Measurements from ENCODE around the gene SLC25A20.

Gene SLC25A20

DNA sequence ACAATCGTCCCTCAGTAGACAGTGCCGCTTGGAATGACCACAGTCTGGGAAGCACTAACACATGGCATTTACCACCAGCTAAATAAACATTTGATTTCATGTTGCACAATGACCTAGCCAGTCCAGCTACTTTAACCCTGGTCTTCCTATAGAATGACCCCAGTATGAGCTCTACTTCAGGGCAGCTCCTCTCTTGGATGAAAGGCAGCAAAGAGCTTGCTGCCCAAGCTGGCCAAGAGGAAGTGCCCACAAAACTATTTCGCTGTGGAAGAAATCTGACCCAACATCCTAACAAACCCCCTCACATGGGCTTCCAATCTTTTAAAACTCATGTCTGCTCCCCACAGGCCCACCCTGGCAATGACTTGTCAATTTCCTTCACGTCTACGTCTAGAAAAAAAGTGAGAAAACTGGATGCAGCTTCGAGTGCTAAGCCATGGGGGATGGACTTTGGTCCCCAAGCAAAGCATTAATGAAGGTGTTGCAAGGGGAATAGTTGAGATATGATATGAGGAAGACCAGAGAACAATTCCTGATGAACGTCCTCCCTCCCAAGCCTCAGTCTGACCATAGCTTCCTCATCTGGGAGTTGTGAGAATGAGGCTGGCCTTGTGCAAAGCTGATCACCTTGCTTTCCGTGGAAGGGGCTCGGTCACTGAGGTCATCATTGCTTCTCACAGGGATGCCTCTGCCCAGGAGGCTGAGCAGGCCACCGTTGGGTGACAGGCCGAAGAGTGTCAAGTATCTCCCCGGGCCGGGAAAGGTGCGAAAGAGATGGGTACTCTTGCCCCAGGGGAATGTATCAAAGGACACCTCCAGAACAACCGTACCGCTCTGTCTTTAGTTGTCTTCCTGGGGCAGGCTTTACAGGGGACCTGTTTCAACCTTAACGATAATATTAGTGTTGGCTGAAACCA, 964 bp downstream of the SLC25A20 start:
- peak in 2 of 3 donors; percentile 11 to 24 for DNase-seq

DNA sequence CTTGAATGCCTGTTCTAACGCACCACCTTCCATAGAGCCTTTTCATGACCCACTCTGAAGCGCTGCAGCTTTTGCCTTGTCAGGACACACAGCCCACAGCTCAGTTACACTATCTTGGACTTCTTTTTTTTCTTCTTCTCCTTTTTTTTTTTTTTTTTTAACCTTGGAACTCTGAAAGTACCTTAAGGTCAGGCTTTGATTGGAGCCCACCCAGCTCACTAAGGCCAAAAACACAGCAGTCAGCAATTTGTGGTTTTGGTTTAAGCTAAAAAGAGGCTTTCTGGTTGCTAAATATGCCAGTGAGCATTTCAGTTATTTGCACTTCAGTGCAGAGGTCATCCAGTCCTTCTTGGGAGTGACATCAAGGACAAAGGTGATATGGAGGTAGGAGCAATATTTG, 1.7 kb downstream of the SLC25A20 start:
- peak; percentile 52 to 58 (median 54) for DNase-seq

DNA sequence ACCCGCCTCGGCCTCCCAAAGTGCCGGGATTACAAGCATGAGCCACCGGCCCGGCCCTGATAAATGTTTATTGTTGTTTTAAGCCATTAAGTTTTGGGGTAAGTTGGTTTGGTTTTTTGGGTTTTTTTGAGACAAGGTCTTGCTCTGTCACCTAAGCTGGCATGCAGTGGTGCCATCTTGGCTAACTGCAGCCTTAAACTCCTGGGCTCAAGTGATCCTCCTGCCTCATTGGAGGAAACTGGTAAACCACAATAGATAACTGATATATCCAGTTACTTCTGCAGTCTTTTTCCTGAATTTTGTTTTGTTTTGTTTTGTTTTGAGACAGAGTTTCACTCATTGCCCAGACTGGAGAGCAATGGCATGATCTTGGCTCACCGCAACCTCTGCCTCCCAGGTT, 4.2 kb downstream of the SLC25A20 start:
- no peak for DNase-seq

DNA sequence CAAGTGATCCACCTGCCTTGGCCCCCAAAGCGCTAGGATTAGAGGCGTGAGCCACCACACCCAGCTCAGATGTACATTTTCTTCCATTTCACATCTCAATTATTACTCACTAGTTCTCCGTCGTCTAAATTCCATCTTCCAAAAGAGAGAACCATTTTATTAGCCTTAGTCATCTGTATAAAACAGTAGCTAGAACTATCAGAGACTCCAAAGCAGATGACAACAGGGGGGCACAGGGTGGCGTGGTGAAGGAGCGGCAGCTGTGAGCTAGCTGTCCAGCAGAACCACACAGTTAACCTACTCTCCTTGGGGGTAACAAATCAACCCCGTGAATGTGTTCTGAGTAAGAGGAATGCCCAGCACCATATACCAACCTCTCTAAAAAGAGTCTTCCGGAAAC, 7.1 kb downstream of the SLC25A20 start:
- DNase-seq, result no peak

DNA sequence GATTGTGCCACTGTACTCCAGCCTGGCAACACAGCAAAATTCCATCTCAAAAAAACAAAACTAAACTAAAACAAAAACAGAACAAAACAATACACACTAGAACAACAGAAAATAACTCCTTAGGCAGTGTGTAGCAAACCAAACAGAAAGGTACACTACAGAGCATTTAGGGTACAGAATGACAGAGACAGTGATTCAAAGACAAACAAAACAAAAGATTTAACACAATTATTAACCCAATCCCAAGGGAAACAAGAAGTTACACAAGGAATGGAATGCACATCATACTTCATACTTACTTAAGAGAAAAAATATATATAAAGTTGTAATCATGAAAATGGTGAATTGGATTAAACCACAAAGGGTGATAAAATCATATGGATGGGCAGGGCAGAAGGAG, 12.9 kb downstream of the SLC25A20 start:
- DNase-seq, result no peak

DNA sequence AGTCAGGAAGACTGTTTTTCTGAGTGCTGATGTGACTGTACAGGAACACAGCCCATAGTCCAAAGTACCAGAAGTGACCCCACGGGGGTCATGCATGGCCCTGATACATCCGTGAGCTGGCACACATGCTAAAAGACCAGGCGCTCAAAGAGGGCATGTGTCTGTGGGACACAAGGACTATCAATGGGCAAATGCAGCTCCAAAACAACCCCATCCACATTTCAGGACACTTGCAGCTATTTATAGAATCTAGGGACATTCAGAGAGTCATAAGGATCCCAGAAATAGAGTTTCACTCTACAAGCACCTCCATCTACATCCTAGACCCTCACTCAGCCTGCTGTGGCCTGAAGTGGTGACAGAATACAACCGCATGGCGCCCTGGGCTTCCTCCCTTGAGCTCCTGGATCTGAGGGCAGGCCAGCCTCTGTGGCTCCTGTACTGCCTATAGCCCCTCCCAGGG, 17.0 kb downstream of the SLC25A20 start:
- DNase-seq, result no peak

DNA sequence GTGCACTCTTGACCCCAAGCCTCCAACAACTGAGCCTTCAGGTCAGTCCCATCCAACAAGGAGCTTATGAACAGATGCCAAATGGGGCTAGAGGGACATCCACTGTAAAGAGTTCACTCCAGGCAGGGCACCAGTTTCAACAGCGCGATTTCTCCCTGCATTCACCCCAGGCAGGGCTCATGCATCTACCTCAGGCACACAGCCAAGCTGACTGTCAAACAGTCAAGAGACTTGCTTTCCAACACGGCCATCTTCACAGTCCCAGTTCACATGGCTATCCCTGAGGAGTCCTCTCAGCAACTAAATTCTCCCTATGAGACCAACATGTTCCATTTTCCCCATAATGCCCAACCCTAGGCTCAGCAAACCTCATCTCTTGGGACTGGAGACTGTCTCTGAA, 17.7 kb downstream of the SLC25A20 start:
- no peak for DNase-seq

DNA sequence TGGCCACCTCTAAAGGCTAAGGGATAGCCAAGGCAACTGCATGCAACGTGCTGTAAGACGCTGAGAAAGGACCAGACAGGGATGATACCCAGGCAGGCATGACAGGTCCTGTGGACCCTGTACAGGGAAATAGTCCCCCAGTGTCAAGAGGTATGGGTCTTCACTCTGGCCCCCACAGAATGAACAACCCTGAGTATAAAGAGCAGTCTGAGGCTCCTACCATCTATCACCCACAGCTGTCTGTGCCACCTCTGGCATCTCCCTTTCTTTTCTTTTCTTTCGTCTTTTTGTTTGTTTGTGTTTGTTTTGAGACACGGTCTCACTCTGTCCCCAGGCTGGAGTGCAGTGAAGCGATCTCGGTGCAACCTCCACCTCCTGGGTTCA, 18.7 kb downstream of the SLC25A20 start:
- DNase-seq, result no peak

DNA sequence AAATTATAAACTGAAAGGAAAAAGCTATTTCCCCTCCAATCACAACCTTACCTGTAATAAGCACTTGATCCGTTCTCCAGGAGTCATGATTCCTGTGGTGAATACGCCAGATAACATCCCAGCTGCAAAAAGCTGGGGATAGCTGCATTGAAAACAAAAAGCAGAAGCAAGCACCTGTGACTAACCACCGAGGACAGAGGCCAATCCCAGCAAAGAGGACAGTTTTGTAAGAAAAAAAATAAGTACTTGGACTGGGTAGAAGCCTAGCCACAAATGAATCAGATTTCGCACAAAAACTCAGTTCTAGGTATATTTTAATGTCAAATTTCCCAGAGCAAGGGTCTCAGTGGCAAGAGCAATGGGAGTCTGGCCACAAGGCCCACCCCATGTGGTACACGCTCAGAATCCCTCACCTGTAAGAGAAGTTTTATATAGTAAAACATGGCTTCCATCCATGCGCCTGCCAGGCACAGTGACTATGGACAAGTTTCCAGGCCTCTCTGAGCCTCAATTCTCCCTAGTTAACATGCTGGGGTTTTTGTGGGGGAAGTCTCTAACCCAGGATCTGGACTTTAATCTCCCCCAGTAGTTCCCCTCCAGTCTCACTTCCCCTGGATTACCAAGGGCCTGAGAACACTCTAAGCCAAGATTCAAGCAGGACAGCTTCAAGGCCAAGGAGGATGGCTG, 19.2 kb downstream of the SLC25A20 start:
- peak; percentile 73 to 79 (median 74) for DNase-seq

DNA sequence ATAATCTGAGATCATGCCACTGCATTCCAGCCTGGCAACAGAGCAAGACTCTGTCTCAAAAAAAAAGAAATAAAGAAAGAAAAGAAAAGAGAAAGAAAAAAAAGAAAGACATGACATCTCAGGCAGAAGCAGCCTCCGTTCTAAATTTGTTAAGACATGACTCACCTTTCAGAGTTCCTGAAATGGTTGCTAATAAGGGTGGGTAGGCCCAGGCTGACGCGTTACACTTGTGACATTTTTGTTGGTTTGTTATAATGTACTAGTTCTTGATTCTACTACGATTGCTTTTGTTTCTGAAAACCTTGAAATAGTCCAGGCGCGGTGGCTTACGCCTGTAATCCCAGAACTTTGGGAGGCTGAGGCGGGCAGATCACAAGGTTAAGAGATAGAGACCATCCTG, 21.0 kb downstream of the SLC25A20 start:
- peak; percentile 68 to 87 (median 80) for DNase-seq

DNA sequence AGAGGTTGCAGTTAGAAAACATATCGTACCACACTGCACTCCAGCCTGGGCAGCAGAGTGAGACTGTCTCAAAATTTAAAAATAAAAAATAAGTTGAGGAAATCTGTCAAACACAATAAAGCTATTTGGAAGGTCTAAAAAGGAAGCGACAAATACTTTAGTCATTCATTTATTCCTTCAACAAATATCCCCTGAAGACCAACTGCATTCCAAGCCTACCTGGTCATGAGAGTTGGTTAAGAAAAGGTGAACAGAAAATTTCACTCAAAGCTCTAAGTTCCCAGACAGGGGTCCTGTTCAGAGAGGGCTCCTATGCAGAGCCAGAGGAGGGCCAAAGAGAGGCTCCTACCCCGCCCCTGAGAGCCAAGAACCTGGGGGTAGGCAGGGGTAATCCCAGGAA, 35.6 kb downstream of the SLC25A20 start:
- DNase-seq, result peak in 1 of 3 donors; percentile 14

DNA sequence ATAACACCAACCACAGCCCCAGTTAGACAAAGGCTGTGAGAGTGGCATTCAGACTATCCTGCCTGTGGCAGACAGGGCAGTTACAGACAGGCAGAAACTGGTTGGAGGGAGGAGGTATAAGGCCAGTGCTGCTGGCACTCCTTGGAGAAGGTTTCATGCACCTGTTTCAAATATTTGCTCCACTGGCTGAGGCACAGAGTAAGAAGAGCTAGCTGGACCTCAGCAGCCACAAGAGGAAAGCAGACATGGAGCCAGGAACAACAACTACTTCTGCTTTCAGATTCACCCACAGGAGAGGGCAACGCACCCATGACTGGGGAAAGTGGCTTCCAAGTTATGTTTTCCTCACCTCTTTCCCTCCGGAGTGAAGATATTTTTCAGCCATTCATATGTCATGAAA, 39.5 kb downstream of the SLC25A20 start:
- peak; percentile 25 to 38 (median 31) for DNase-seq

DNA sequence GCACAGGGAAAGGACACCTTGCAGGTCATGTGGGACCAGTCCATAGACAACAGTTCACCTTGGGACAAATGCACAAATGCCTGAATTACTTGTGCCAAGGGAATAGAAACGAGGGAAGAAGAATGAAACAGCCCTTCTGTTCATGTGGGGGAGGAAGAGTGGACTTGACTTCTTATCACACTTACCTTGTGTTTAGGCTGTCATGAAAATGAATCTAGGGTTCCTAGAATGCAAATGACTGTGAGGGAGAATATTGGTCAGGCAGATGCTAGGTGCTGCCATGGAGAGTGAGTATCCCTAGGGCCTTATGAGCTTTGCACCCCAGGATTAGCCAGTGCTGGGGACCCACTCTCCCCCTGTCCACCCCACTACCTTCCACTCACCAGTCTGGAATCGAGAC, 40.0 kb downstream of the SLC25A20 start:
- peak in 1 of 3 donors; percentile 16 for DNase-seq

DNA sequence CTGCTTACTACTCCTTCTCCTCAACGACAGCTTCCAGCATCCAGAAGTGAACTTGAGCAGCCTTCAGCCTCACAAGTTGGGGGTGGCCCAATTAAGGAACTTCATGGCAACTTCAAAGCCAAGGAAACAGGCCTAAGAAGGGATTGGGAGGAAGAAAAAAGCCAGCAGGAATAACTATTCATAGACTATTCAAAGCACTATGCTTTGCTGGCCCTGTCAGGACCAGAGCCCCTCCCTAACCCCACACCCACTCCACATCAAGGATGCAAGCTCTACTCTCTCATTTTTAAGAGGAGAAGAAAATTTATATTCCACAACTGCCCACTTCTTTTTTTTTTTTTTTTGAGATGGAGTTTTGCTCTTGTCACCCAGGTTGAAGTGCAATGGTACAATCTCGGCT, 41.0 kb downstream of the SLC25A20 start:
- peak in 1 of 3 donors; percentile 18 for DNase-seq

DNA sequence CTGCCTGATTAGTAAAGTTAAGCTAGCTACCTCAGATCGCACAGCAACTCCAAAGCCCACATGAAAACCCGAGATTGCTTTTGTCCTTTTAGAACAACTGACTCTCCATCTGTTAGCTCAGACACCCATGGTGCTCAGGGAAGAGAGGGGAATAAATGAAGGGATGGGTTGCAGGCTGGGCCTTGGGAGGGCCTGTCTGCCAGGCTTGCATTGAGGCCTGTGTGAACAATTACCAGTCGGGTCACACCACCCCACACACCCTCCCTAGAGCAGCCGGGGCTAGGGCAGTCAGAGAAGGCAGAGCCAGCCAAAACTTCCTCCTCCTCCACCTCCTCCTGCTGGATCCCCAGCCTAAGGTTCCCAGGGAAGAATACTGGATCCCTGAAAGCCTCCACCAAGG, 42.2 kb downstream of the SLC25A20 start:
- peak in 1 of 3 donors; percentile 16 for DNase-seq

DNA sequence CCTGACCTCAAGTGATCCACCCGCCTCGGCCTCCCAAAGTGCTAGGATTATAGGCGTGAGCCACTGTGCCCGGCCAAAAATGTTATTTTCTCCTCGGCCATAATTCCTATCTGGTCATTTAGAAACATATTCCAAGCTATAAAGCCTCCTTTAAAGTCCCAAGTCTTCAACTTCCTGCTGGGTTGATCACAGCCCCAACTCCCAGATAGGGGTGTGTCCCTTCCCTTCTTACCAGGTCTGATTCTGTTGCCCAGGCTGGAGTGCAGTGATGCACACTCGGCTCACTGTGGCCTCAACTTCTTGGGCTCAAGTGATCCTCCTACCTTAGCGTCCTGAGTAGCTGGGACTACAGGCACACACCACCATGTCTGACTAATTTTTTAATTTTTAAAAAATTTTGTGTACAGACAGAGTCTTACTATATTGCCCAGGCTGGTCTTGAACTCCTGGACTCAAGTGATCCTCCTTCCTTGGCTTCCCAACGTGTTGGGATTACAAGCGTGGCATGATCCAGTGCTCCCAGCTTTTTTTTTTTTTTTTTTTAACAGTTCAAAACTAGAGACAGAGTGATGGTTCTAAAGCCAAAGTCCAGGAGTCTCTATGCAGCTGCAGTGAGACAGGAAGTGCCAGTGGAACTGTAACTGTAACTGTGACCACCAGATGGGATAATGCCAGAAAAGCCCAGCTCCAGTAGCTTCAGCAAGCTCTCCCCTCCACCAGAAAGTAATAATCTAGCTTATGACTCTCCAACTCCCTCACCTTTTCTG, 42.8 kb downstream of the SLC25A20 start:
- DNase-seq, result peak in 1 of 3 donors; percentile 13

DNA sequence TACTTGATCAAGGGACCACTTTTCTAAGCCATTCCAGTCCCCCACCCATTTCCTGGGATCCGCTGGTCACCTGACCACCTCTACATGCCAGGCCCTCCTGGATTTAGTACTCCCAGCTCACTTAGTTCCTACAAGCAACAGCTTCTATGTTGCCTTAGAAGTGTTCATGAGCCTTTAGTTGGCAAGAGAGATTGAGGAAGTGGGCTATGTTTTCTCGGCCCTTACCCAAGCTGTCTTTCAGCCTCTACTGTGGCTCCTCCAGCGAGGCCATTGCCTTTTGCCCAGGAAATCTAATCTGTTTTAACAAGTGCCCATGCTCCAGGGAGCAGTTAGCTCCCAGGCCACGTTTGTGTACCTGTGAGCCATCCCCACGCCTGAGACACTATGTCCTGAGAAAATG, 46.5 kb downstream of the SLC25A20 start:
- DNase-seq, result peak in 1 of 3 donors; percentile 8

DNA sequence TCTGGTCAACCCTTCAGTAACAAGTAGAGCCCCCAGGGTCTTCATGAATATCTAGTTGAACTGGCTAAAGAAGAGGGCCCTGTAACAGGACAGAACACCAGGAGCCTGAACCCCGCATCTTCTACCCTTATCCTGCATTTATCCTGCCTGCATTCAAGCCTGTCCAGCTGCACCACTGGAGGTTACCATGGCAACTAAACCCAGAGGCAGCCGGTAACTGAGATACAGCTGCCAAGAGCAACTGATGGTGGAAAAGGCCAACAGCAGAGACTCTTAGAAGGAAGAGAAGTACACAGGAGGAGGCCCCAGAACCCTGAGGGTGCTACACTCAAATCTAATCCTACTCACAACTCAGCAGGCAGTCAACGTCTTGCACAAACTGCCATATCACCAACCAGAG, 47.3 kb downstream of the SLC25A20 start:
- peak in 1 of 3 donors; percentile 14 for DNase-seq

DNA sequence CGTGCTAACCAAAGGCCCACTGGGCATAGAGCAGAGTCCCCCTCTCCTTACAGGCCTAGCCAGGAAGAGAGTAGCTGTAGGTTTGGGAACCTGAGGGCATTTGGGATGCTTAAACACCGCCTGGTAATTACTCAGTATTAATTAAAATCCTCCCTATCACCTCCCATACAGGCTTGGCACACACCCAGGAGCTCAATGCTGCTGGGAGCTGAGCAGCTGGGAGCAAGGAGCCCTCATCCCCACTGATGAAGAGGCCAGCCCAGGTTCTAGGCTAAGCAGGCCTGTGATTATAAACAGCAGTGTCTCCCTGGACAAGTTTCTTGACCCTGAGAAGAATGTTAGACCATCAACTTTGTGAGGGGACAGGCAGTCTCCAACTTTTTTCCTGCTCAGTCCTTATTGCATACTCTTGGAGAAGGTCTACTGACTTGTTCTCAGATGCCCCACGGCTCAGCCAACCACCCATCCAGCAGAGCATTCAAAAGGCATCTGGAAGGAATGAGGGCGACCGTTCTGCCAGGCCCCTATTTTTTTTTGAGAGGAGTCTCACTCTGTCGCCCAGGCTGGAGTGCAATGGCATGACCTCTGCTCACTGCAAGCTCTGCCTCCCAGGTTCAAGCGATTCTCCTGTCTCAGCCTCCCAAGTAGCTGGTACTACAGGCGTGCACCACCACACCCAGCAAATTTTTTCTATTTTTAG, 49.7 kb downstream of the SLC25A20 start:
- peak in 1 of 3 donors; percentile 9 for DNase-seq

DNA sequence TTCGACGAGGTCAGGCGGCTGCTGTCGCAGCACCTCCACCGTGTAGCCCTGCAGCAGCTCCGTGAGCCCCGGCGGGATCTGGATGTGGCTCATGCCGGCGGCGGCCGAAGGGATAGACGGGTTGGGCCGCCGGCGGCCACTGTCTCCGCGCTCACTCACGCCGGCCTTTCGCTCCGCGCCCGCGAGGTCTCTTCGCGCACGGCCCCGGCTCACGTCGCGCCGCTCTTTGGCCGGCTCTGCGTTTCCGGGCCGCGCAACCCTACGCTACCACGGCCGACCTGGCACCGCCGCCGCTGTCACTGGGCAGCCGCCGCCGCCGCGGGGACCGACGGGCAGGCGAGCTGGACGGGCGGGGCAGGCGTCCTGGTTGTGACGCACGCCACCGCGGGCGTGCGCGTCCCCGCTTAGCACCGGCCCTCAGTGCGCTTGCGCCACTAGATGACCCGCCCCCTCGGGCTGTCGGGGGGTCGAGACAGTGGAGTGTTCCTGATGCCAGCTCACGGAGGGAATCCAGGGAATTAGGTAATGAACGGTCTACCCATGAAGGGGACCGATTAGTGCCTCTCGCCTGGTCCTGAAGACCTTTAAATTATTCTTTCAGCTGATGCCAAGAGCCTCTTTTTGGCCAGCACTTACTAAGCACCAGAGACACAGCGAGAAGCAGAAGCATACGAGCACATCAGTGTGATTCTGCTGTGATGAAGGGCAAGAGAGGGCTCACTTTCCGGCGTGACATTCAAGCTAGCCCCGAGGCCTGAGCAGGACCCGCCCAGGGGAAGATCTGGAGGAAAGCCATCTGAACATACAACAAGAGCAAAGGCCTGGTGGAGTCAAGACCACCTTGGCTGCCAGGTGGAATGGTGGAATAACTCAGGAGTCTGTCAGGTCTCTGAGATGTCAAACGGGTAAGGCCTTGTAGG, 50.9 kb downstream of the SLC25A20 start, which contains the start of gene PRKAR2A:
PRKAR2A (minus strand) TSS at position 371 of the 920 bp plus-strand sequence; CDS start at position 93, 278 bp downstream.
- peak; percentile 93 to 97 (median 95) for DNase-seq

DNA sequence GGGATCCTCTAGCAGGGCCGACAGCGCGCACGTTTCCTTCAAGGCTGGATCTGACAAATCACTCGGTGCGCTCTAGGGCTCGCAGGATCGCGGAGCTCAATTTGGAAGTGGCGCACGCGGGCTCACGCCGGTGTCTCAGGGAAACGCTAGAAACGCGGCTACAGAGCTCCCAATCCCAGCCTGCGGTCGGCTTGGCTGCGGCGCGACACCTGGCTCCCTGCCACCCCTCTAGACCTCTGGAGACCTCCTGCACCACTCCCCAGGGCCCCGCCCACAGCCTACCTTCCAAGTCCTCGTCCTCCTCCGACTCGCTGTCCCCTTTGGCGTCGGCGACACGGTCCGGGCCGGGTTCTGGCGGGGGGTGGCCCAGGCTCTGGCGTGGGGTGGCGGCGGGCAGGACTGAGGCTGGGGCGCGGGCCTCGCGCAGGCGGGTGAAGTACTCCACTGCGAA, 51.6 kb downstream of the SLC25A20 start:
- DNase-seq, result peak; percentile 62 to 75 (median 68)
